NCI-H1417 (cell line): Measurements from ENCODE around the gene LPO.

Source experiments
- DNase-seq, 3 experiments: peaks; one replicate each; lab custom pipeline; 2025; lab: John Stamatoyannopoulos, UW

LPO gene

DNA sequence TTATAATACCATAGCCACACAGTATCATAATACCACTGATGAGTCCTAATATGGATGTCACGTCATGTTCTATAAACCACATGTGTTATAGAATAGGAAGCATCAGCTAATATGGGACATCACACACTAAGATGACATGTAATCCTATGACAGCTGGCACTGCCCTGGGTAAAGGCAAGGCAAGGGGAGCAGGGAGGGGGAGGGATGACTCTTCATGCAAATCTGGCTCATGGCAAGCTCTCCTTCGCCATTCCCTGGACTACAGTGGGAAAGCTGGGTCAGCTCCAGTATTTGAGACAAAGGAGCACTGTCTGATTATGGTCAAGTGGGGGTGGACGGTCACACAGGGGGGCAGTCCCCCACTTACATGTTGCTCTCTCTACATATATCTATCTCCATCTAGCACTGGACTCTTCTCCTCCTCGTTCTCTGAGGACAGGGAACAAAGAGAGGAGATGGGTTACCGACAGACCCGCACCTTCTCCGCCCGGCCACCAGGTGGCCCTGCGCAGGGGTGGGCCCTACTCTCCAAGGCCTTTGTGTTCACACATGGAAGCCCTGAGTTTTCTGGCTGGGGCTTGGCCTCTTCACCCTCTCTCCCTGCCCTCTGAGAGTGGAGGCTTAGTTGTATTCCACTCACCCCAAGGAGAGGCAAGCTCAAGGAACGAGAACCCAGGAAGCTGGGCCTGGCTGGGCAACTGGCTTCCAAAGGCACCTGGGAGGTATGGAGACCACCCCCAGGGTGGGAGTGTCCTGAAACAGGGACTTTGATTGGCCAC, 65.8 kb downstream of the LPO start:
- peak; percentile 31 to 69 (median 45) for DNase-seq

DNA sequence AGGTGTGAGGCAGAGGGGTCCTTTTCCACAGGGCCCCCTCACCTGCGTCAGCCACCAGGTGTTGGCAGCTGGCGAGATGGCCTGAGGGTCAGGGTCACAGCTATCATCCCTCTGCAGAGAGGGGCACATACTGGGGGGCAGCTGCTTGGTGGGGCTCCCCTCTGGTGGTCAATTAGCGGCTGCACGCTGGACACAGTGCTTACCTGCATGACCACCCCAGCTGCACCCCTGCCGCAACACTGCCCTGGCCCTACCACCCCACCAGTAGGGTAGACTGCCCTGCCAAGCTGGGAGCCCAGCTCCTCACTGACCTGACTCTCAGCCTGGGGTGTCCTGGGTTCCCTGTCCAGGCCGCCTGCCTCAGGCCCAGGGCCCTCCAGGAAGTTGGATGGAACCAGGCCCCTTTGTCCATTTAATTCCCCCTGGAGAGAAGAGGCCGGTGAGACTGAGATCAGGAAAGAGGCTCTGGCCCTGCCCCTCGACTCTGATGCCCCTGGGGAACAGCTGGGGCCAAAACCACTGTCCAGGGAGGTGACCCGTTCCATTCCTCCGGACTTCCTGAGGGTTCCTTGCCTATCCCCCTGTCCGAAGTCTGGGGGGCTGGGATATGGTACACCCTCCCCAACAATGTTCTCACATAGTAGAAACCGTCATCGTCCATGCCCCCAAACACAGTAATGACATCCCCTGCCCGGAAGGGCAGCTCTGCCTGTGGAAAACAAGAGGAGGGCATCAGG, 66.5 kb downstream of the LPO start:
- DNase-seq: no peak

DNA sequence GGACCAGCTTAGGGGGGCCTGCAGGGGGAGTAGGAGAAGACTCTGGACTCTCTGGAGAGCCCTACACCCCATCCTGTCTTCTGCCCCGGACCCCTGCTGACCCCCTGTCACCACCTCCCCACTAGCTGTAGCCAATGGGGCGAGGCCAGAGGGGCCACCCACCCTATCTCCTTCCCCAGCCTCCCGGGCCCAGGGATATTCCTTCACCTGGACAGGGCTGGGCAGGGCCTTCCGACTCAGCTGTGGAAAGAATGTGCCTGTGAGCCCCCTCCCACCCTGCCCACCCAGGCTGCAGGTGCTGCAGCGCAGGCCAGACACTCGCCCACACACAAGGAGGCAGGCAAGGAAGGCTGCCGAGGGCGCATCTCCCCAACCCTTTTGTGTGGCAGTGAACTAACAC, 67.2 kb downstream of the LPO start:
- DNase-seq: no peak

DNA sequence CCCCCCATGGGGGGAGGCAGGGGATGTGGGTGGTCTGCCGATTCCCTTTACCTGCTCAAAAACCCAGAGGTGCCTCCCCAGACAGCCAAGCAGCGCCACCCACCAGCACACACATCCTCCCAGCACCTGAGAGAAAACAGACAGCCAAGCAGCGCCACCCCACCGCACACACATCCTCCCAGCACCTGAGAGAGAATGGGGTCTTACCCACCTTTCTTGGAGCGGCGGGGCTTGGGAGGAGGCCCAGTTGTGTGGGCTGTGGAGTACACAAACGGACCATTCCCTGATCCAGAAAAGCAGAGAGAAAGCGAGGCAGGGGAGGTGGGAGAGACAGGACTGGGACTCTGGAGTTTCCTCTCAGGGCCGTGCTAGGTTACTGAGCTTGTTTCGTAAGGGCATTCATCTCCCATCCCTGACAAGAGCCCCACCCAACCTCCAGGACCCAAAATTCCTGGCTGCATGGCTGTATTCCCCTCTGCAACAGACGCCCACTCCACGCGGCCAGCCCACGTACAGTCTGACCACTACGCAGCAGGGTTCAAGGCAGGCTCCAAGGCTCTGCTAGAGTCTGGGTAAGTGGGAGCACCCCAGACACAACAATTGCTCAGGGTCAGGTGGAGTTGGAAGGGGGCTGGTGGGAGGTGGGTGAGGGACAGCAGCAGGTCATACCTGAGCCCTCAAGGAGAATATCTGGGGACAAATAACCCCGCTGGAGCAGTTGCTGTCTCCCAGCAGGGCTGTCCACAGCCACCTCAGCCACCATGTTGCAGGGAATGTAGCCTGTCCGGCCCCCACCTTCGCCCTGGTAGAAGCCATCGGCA, 68.0 kb downstream of the LPO start:
- DNase-seq: no peak

DNA sequence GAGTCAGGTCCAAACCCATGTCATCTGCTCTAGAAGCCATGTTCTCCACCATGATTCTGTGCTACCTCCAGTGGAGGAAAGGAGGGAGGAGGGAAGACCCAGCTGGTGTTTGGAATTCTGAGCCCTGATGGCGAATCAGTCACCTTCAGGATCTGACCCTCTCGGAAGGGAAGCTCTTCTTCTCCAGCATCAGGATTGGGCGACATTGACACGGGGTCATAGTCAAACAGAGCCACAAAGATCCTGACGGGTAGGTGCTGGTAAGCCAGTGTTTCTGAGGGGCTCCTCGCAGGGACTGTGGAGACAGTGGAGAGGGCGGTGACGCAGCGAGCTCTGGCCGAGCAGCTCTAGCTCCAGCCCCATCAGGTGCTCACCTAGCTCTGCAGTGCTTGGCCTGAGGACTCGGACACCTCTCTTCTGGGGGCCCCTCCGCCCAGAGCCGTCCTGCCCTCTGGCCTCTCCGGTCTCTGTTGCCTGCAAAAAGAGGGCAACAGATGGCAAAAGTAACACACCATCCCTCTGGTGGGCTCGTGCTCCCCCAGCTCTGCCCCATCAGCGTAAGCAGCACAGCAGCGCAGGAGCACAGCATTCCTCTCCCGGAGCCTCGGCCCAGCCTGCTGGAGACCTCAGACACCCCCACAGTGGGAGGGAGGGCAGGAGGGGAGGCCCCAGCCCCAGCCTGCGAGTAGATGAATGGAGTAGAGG, 69.2 kb downstream of the LPO start:
- no peak for DNase-seq

DNA sequence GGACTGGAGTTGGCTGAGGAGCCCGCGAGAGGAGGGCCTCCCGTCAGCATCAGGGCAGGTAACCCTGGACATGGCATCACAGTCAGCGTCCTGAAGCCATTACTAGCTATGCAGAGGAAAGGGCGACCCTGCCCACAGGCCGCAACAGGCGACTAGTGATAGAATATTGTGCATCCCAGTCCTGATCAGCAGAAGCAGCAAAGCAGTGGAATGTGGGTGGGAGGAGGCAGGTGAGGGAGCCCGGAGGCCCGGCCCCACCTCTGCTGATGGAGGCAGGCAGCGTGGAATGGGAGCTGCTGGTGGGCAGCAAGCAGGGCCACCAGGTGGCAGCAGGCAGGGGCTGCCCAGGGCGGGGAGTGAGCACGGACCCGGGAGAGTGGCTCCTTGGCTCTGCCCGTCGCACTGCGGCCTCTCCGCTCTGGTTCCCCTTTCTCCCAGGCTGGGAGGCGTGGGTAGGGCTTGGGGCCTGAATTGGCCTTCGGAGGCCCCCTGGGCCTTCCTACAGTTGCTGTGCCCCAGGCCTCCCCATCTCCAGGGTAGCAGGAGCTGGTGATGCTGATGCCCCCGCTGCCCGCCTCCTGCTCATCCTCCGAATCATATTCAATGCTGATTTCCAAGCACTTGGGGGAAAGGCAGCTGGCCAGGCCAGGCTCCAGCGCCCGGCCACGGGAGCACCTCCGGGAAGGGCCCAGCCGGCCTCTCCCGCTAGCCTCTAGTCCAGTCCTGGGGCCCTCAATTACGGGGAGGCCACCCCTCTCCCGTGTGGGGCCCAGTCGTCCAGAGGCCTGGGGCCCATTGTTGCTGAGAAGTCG, 70.0 kb downstream of the LPO start:
- no peak for DNase-seq

DNA sequence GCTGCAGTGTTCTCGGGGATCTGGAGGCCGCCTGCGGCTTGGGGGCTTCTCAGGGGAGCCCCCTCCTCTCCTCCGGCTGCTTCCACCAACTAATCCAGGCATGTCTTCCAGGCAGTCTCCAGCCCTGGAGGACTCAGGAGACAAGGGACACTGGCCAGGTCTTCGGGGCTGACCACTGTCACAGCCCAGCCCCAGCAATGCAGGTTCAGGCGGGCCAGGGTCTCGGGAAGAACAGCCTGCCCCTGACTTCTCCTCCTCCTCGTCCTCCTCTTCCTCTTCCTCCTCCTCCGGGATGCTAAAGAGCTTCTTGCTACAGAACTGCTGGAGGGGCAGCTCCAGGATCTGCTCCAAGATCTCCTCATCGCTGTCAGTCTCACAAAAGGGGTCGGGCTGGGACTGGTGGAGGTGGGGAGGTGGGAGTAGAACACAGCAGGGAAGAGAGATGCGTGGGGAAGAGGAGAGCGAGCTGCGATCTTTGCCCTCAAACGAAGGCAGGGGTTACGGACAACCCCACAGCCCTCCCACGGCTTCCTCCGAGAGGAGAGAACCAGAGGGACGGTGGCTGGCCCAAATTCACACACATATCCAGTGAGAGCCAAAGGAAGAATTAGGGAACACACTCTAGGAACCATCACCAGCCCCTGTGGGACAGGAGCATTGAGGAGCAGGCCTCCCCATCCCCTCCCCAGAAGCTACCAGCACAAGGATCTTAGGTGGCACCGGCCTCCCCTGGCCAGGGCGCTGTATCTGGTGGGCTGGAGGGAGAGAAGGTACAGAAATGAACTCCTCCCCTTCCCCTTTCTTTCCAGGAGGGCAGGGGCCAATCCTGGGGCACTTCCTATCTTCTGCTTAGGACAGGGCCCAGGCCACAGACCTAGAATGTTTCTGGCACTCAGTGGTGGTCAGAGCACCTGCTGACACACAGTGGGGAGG, 70.9 kb downstream of the LPO start:
- no peak for DNase-seq

DNA sequence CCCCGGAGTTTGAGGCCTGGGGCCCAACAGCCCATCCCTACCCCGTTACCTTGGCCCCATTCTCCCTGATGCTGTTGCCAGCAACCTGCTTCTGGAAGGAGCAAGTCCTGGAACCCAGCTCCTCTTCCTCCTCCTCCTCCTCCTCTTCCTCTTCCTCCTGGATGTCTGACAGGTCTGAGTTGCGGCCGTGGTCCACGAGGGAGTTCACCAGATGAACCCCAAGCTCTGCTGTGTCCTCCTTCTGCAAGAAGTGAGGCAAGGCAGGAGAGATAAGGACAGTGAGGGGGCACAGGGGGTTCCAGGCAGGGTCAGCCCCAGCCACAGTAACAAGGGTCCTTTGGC, 71.5 kb downstream of the LPO start:
- no peak for DNase-seq

DNA sequence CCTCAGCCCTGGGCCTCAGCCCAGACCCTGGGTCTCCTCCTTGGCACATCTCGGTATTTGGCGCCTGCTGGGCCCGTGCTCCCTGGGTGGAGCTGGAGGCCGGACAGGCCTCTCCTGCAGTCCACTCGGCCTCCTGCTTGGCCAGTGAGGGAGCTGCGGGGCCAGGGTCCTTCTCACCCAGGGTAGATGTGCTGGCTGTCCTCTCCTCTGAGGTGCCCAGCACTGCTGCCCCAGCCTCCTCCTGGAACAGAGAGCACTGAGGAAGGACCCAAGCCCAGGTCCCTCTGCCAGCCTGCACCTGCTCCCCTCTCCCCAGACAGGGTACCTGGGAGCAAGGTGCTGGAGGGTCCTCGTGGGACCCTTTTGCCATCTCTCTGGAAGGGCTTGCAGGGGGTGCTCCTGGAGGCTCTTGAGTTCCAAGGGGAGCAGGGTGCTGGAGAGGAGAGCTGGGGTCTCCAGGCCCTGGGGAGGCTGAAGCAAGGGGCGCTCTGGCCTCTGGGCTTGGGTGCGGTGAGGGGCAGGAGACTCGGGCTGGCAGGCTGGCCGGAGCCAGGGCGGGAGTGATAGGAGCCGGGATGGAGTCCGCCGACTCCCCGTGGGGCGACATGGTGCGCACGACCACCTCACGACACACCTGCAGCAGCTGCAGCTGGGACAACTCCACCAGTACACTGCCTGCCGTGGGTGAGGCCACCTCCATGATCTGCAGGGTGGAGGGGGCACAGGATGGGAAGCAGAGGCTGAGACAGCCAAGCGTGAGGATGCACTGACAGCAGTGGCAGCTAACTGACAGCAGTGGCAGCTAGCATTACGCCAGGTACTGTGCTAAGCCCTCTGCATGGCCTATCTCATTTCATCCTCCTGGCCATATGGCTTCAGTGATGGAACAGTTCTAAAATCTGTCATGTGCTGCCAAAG, 72.4 kb downstream of the LPO start:
- no peak for DNase-seq

DNA sequence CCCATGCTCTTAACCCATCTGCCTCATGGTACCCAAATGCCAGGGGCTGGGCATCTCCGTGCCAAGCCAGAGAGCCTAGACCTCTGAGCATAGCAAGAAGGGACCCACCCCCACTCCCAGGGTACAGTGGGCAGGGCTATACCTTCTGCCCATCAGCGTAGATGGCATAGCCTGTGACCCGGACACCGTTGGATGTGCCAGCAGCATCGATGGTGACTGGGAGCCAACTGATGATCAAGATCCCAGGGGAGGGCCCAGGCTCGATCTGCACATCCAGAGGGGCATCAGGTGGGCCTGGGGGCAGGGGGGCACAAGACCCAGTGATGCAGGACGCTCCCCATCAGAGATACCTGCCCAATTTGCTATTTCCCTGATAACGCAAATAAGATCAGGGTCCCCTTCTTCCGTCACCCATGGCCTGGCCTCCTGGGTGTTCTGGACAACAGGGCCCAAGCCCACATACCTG, 73.1 kb downstream of the LPO start:
- DNase-seq: no peak

DNA sequence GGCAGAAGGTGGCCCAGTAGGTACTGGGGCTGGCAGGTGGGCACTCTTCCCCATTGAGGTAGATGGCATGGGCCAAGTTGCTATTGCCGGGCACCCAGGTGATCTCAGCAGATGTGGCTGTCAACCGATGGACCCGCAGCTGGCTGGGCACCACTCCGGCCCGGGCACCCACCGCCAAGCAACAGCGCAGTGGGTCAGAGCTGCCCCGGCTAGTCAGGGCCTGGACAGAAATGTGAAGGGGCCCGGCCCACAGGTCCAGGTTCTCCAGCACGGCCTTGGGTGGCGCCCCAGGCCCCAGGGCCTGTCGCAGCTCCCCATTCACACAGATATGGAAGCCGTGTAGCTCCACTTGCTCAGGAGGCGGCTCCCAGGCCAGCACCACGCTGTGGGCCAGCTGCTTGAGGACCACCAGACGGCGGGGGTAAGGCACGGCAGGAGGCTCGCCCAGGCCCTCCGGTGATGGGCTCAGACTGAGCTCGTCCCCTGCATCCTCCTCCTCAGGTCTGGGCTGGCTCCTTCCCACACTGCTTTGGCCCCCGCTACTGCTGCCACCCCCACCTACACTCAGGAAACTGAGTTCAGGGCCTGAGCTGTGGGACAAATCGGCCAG, 73.7 kb downstream of the LPO start:
- no peak for DNase-seq

DNA sequence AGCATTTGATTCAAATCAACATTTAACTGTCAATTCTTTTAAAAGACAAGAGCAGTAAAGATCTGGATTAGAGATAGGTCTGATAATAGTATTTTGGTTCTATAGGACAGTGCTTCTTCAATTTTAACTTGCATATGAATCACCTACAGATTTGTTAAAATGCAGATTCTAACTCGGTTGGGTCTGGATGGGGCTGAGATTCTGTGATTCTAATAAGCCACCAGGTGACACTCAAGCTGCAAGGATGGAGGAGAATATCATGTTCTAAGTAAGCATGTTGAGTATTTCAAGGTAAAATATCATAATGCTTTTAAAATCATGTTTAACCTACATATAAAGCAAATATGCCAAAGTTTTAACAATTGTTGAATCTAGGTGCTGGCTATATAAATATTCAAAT, 74.4 kb downstream of the LPO start:
- peak in 1 of 3 experiments; percentile 3 for DNase-seq

DNA sequence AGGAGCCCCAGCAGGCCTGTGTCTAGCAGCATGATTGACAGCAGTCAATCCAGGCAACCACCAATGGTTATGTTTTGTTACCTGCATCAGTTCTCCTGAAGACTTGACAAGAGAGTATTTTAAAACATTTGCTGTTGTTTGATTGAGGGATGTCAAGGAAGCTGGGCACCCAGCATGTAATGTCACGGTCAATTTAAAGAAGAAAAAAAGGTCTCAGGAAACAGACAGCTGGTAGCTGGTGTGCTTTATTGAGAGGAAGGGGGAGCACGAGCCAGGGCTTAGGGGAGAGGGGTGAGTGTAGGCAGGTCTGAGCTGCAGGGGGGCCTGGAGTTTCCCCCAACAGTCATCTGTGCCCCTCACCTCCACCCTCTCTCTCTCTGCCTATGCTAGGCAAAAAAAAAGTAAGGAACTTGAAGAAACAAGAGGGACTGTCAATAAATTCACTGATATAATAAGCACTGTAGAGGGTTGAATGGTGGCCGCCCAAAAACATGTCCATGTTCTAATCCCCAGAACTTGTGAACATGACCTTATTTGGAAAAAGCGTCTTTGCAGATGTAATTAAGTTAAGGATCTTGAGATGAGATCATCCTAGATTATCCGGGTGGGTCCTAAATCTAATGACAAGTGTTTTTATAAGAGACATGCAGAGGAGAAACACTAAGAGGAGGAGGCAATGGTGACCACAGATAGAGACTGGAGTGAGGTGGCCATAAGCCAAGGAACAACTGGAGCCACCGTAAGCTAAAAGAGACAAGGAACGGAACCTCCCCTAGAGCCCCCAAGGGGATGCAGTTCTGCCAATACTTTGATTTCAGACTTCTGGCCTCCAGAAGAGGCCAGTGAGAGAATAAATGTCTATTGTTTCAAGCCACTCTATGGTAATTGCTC, 75.7 kb downstream of the LPO start:
- DNase-seq: peak in 2 of 3 experiments; percentile 37 to 57

DNA sequence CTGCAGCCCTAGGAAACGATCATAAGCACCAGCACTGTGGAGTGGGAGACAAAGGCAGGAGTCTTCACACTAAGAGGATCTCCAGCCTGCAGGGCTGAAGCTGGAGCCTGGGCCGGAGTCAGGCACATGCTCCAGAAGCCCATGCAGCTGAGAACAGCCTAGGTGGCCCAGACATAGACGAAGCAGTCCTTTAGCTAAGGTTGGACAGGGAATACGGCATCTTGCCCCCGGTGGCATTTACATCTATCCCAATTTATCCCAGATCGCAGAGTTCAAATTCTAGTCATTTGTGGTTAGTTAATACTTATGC, 76.3 kb downstream of the LPO start:
- DNase-seq: no peak

DNA sequence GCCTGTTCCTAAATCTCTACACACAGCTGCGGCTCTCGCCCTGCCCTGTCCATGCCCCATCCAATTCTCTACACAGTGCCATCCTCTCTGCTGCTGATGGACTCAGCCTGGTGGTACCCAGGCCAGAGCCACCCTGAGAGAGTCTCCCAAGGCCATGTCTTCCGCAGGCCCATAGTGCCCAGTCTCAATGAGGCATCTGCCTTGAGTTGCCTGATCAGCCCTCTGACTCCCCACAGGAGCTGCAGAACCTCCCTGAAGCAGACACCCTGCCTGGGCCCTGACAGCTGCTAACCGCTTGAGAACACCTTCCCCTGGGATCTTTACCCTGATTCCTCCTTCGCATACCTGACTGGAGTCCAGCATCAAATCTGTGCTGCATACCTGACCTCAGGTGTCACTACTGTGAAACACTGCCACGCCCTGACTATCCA, 76.9 kb downstream of the LPO start:
- no peak for DNase-seq

DNA sequence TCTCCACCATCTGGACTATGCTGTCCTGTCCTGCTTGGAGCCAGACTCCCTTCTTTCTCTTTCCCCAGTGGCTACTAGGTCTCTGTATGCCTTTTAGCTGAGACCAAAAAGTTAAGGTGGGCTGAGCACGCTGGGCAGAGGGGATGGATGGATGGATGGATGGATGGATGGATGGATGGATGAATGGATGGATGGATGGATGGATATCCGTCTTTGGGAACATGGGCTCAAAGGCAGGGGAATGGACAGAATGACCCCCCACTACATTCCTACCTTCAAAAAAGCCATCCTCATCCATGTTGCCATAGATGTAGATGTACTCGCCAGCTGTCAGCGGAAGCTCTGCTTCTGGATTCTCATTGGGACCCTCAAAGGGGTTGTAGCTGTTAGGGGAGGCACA, 77.4 kb downstream of the LPO start:
- no peak for DNase-seq

DNA sequence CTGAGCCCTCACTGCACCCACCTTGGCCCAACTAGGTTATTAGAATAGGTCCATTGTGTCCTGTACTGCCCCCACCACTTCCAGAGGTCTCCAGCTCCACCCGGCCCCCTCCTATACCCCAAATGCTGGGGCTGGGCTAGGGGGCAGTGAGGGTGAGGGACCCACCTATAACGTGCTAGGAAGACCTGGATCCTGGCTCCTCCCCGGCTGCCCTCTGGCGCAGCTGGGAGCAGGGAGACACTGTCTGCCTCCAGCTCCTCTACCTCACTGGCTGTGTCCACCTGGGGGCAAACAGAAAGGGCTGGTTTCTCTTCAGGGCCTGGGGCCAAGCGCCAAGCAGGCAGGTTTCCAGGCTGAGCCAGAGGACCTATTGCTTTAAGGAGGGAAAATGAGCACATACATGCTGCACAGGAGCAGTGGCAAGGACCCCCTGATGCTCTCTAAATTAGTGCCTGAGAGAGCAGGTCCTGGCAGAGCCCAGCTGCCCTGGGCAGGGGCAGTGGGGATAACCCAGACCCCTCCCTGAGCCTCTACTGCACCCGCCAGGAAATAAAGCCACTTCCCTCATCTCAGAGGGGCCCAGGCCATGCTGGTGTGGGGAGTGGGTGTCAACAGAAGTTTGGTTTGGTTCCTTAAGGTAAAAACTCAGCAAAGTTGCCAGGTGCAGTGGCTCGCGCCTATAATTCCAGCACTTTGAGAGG, 78.0 kb downstream of the LPO start:
- no peak for DNase-seq
